ENCODE results near the gene ATP6AP2. TPM values are rescaled to one million over a fixed set of nuclear protein-coding genes. Genes with fewer than 3 reads are reported as not detected.

ATP6AP2 gene
- total RNA-seq, 4 donors from 2014 or later: 62.9 to 102 (median 67.3) TPM

DNA sequence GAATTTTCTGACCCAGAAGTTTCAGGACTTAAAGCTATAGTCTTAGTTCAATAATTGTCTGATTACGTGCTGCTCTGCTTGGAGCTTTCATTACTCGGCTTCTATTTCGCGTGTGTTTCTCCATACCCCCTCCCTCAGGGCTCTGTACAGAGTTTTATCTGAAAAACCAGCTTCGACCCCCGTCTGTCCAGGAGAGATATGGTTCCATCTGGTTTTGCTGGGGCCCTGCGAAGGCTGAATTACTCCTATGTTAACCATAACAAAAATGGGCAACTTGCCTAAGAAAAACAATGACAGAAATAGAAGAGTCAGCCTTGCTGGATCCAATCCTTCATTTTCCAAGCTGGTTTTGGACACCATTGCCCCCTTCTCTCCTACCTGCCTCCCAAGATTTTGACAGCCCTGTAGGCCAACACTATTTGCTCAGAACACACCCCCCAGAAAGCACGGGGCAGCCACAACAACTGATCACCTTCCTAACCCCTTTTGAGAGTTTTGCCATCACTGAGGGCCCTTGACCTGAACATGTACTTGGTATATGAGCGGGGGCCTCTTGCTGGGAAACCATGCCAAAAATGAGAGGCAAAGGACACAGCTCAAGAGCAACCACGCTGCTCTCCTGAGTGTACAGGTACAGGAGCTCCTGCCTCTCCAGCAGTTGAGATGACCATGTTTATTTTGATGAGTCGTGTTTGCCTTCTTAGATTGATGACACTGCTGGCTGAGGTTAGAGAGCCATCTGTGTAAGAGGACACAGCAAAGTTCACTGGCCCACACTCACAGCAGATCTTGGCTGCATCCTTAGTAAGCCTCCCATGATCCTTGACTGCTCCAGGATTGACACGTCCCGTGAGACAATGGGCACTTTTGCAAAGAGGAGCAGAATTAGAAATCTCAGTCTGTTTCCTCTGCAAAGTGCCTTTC lies 36.2 kb upstream of the ATP6AP2 start:
- H3K27ac ChIP-seq: peak overlapping the region in 3 of 4 donors; percentile 22 to 61 (median 30)
- no peak for DNase-seq
- no peaks in the 10 kb centered on the region for H3K9me3 ChIP-seq
- H3K36me3 ChIP-seq: no peaks in the 10 kb centered on the region
- H3K4me3 ChIP-seq: no peak overlapping the region
- H3K4me1 ChIP-seq: peaks cover 4 to 18% (median 6%) of the 10 kb centered on the region in 3 donors
- intact Hi-C loops (cut with DNase I): no loop called here
- no peaks in the 10 kb centered on the region for H3K27me3 ChIP-seq
- 24 to 45% methylated on average over 7 to 13 of the region's 13 CpGs for WGBS, 2 donors
- TF ChIP-seq CTCF (IDR thresholded peaks at IDR 0.05) (no peak), POLR2A (IDR thresholded peaks at IDR 0.05) (no peak)

DNA sequence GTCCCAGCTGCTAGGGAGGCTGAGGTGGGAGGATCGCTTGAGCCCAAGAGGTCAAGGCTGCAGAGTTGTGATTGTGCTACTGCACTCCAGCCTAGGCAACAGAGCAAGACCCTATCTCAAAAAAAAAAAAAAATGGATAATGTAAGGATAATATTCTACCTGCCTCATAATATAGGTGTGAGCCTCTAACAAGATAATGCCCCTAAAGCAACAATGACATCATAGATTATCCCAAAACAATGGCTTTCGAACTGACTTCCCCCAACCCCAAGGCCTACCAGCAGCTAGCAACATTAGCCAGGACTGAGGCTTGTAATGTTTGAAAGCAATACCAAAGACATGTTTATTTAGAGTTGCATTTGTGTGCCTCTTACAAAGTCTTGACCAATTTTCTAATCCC lies 33.9 kb upstream of the ATP6AP2 start:
- intact Hi-C loops (cut with DNase I): no loop called here

GRCh38 chrX:40550066-40550465 lies 30.7 kb upstream of the ATP6AP2 start:
- no peaks in the 10 kb centered on the region for H3K27me3 ChIP-seq
- no peaks in the 10 kb centered on the region for H3K36me3 ChIP-seq
- no peaks in the 10 kb centered on the region for H3K4me1 ChIP-seq
- H3K4me3 ChIP-seq: no peak overlapping the region
- no peaks in the 10 kb centered on the region for H3K9me3 ChIP-seq
- 64 to 78% methylated on average over 1 to 7 of the region's 9 CpGs for WGBS, 2 donors
- no peak for DNase-seq
- intact Hi-C loops (cut with DNase I): no loop called here
- TF ChIP-seq CTCF (IDR thresholded peaks at IDR 0.05) (no peak), POLR2A (IDR thresholded peaks at IDR 0.05) (no peak)
- H3K27ac ChIP-seq: no peak overlapping the region

More for the DNA sequence above, 33.9 kb upstream of the ATP6AP2 start:
- H3K4me1 ChIP-seq: peaks cover 0 to 14% (median 6%) of the 10 kb centered on the region in 3 donors
- H3K27ac ChIP-seq: no peak overlapping the region
- WGBS, 2 donors: 91 to 100% methylated on average over 1 to 2 of the region's 2 CpGs
- H3K9me3 ChIP-seq: no peaks in the 10 kb centered on the region
- H3K4me3 ChIP-seq: no peak overlapping the region
- DNase-seq: no peak
- H3K36me3 ChIP-seq: no peaks in the 10 kb centered on the region
- no peaks in the 10 kb centered on the region for H3K27me3 ChIP-seq
- no peak for TF ChIP-seq CTCF (IDR thresholded peaks at IDR 0.05)
- no peak for TF ChIP-seq POLR2A (IDR thresholded peaks at IDR 0.05)

DNA sequence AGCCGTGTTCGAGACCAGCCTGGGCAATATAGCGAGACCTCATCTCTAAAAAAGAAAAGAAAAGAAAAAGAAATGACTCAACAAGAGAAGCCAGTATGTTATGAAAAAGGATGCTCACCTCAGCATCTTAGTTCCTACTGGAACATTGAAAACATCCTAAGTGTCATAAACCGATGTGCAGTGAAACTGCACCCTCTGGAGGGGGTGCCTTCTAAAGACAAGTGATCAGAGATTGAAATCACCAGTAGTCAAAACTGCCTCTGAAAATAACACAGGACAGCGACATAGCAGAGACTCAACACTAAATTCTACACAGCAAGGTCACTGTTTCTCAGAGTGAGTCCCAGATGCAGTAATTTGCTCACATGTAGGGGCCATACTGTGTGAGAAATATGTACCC lies 28.0 kb upstream of the ATP6AP2 start:
- no peaks in the 10 kb centered on the region for H3K36me3 ChIP-seq
- no peak overlapping the region for H3K27ac ChIP-seq
- no peaks in the 10 kb centered on the region for H3K4me1 ChIP-seq
- intact Hi-C loops (cut with DNase I): no loop called here
- 37 to 56% methylated on average over 5 of the region's 5 CpGs for whole genome bisulfite sequencing, 2 donors
- TF ChIP-seq POLR2A (IDR thresholded peaks at IDR 0.05) (no peak), CTCF (IDR thresholded peaks at IDR 0.05) (peak in 1 of 6 experiments; percentile 11)
- no peaks in the 10 kb centered on the region for H3K27me3 ChIP-seq
- H3K4me3 ChIP-seq: no peak overlapping the region
- no peak for DNase-seq
- no peaks in the 10 kb centered on the region for H3K9me3 ChIP-seq

GRCh38 chrX:40558590-40558989 lies 22.2 kb upstream of the ATP6AP2 start:
- DNase-seq: no peak
- Histone ChIP-seq H3K4me1 (no peaks in the 10 kb centered on the region), H3K27ac (no peak overlapping the region), H3K36me3 (no peaks in the 10 kb centered on the region), H3K9me3 (no peaks in the 10 kb centered on the region), H3K4me3 (no peak overlapping the region), H3K27me3 (no peaks in the 10 kb centered on the region)
- TF ChIP-seq POLR2A (IDR thresholded peaks at IDR 0.05) (no peak), CTCF (IDR thresholded peaks at IDR 0.05) (no peak)
- 94 to 100% methylated on average over 1 to 4 of the region's 4 CpGs for WGBS, 2 donors
- intact Hi-C loops (cut with DNase I): no loop called here

Measured in esophagus squamous epithelium (tissue), 5 donors.